SK-N-SH (cell line): ENCODE measurements around the gene LIM2. TPM values are rescaled to one million over a fixed set of nuclear protein-coding genes. Genes with fewer than 3 reads are reported as not detected.

Experiments
- CTCF ChIA-PET: fragments of 300-600, 350-600 bp; formaldehyde crosslinking; extraction: SDS; loops from one replicate; lab custom pipeline; 2021; lab: Yijun Ruan, JAX
- POLR2A ChIA-PET: fragments of 350-600 bp; sonication (Branson Sonifier 250); formaldehyde crosslinking; extraction: SDS; loops from one replicate; lab custom pipeline; 2020; ENCODE audit warnings: antibody characterized with exemption, inconsistent platforms; lab: Yijun Ruan, JAX
- DNase-seq: peaks from one replicate; pipeline ENCODE4 v3.0.0; 2012
- H2AFZ ChIP-seq: fragments of 200-600 bp; sonication (generic); 2 replicates; pipeline ENCODE4 v1.8.1; 2016; ENCODE audit warnings: antibody characterized with exemption, mild to moderate bottlenecking, low read depth
- H3F3A ChIP-seq: fragments of 200-600 bp; sonication (generic); replicated peaks from 2 replicates; pipeline ENCODE3; 2016; ENCODE audit warnings: antibody characterized with exemption, mild to moderate bottlenecking; ENCODE audit not compliant: insufficient read depth
- H3K27ac ChIP-seq, 2 experiments: fragments of 200-500 bp in 1 of 2; fragments of 200-600 bp in 1 of 2; sonication (Bioruptor generic) in 1 of 2; sonication (generic), shearing (Covaris generic) in 1 of 2; 2 replicates each; pipeline versions ENCODE4 v1.5.1 to v1.6.1; 2014 to 2016; ENCODE audit warnings: low read depth in 2 of 2, inconsistent platforms in 1 of 2, low read length in 1 of 2, mild to moderate bottlenecking in 1 of 2, mixed read lengths in 1 of 2
- H3K27me3 ChIP-seq: fragments of 200-600 bp; sonication (generic), shearing (Covaris generic); 2 replicates; pipeline ENCODE4 v1.6.1; 2016; ENCODE audit warnings: mixed run types; ENCODE audit not compliant: insufficient read depth
- H3K36me3 ChIP-seq, 2 experiments: fragments of 200-500 bp in 1 of 2; fragments of 200-600 bp in 1 of 2; sonication (Bioruptor generic) in 1 of 2; sonication (generic) in 1 of 2; replicated peaks in 1 of 2; 2 replicates each; pipeline versions ENCODE3 to v1.5.1; 2014 to 2016; ENCODE audit warnings: low read length in 1 of 2, mild to moderate bottlenecking in 1 of 2; ENCODE audit not compliant: insufficient read depth in 2 of 2, control insufficient read depth in 1 of 2
- H3K4me1 ChIP-seq, 2 experiments: fragments of 200-500 bp in 1 of 2; fragments of 200-600 bp in 1 of 2; sonication (Bioruptor generic) in 1 of 2; sonication (generic), shearing (Covaris generic) in 1 of 2; 2 replicates each; pipeline versions ENCODE4 v1.5.1 to v1.6.1; 2014 to 2016; ENCODE audit warnings: low read depth in 1 of 2, low read length in 1 of 2, mixed run types in 1 of 2; ENCODE audit not compliant: insufficient read depth in 2 of 2, control insufficient read depth in 1 of 2
- H3K4me2 ChIP-seq: fragments of 200-600 bp; sonication (generic), shearing (Covaris generic); 2 replicates; pipeline ENCODE4 v1.6.1; 2017; ENCODE audit warnings: mixed run types
- H3K4me3 ChIP-seq, 2 experiments: fragments of 200-500 bp in 1 of 2; fragments of 200-600 bp in 1 of 2; sonication (Bioruptor generic) in 1 of 2; sonication (generic), shearing (Covaris generic) in 1 of 2; 2 replicates each; pipeline versions ENCODE4 v1.5.1 to v1.8.1; 2014 to 2016; ENCODE audit warnings: low read depth in 2 of 2, inconsistent platforms in 1 of 2, low read length in 1 of 2, mild to moderate bottlenecking in 1 of 2, mixed read lengths in 1 of 2, moderate library complexity in 1 of 2
- H3K79me2 ChIP-seq: fragments of 200-600 bp; sonication (generic); 2 replicates; pipeline ENCODE4 v1.8.1; 2017; ENCODE audit warnings: mild to moderate bottlenecking; ENCODE audit not compliant: insufficient read depth
- H3K9ac ChIP-seq: fragments of 200-600 bp; sonication (generic); 2 replicates; pipeline ENCODE4 v1.6.1; 2017; ENCODE audit warnings: mixed run types
- H3K9me2 ChIP-seq: fragments of 200-600 bp; sonication (generic); 2 replicates; pipeline ENCODE4 v1.6.1; 2017; ENCODE audit warnings: mixed run types
- H3K9me3 ChIP-seq: fragments of 200-600 bp; sonication (generic); 2 replicates; pipeline ENCODE4 v1.6.1; 2017; ENCODE audit warnings: mixed run types, mild to moderate bottlenecking, moderate library complexity
- H4K20me1 ChIP-seq: fragments of 200-600 bp; sonication (generic); 2 replicates; pipeline ENCODE4 v1.6.1; 2017; ENCODE audit warnings: mild to moderate bottlenecking, mixed run types; ENCODE audit not compliant: insufficient read depth
- EP300 ChIP-seq, 2 experiments: IDR thresholded peaks; 2 replicates each; pipeline versions ENCODE4 v1.4.0 to v1.6.1; 2012; ENCODE audit warnings: borderline replicate concordance in 1 of 2, low read depth in 1 of 2, low read length in 1 of 2
- FOSL2 ChIP-seq: IDR thresholded peaks from 2 replicates; pipeline ENCODE4 v1.4.0; 2012; ENCODE audit warnings: low read depth, mild to moderate bottlenecking, moderate library complexity, borderline replicate concordance
- FOXJ3 ChIP-seq: sonication (generic); formaldehyde crosslinking; IDR thresholded peaks from 2 replicates; pipeline ENCODE4 v1.5.1; 2020; ENCODE audit warnings: mild to moderate bottlenecking, missing genetic modification reagents
- GABPA ChIP-seq: IDR thresholded peaks from 2 replicates; pipeline ENCODE4 v1.4.0; 2012; ENCODE audit warnings: low read depth, mild to moderate bottlenecking
- MXI1 ChIP-seq: IDR thresholded peaks from 2 replicates; pipeline ENCODE4 v1.6.1; 2012; ENCODE audit warnings: mild to moderate bottlenecking, low read depth, low read length, improper control_type of control experiment
- RCOR1 ChIP-seq: fragments of 150-350 bp; IDR thresholded peaks from 2 replicates; pipeline ENCODE4 v1.6.1; 2017; ENCODE audit warnings: antibody characterized with exemption, low read length
- RFX5 ChIP-seq: IDR thresholded peaks from 2 replicates; pipeline ENCODE4 v1.6.1; 2012; ENCODE audit warnings: mild to moderate bottlenecking, improper control_type of control experiment, low read length
- RXRA ChIP-seq: IDR thresholded peaks from 2 replicates; pipeline ENCODE4 v1.4.0; 2012; ENCODE audit warnings: low read depth, mild to moderate bottlenecking, borderline replicate concordance
- SIN3A ChIP-seq: IDR thresholded peaks from 2 replicates; pipeline ENCODE4 v1.6.1; 2012; ENCODE audit warnings: low read depth, mild to moderate bottlenecking, low read length, moderate library complexity, borderline replicate concordance
- YY1 ChIP-seq: IDR thresholded peaks from 2 replicates; pipeline ENCODE4 v1.4.0; 2012; ENCODE audit warnings: low read depth, mild to moderate bottlenecking
- WGBS: methylation state at CpG from one replicate; pipeline ENCODE4 v1.1.6; 2017; ENCODE audit warnings: low lambda C conversion rate; 5-methylcytosine and 5-hydroxymethylcytosine counted together
- polyA plus RNA-seq, 3 experiments: library from polyadenylated mRNA; depleted of rRNA; stranded (reverse); fragments of >200 nt; gene quantifications; 2 replicates each; pipeline ENCODE4 v1.2.3, GENCODE V29; 2012
- TF ChIP-seq, protein P1 (sequence below): IDR thresholded peaks from 2 replicates; pipeline ENCODE4 v1.4.0; 2012; ENCODE audit warnings: low read depth, borderline replicate concordance
- TF ChIP-seq, protein P2 (sequence below): fragments of 150-350 bp; IDR thresholded peaks from 2 replicates; pipeline ENCODE4 v1.6.1; 2017; ENCODE audit warnings: antibody characterized with exemption, low read length, low read depth, borderline replicate concordance
- TF ChIP-seq, protein P3 (sequence below): IDR thresholded peaks from 2 replicates; pipeline ENCODE4; 2012
- TF ChIP-seq, protein P4 (sequence below): IDR thresholded peaks from 2 replicates; pipeline ENCODE4 v1.6.1; 2012; ENCODE audit warnings: mild to moderate bottlenecking, low read depth, low read length, moderate library complexity

The LIM2 gene
- polyA plus RNA-seq, 1 of the 3 experiments (the other 2 are of a cell fraction) = not detected

DNA sequence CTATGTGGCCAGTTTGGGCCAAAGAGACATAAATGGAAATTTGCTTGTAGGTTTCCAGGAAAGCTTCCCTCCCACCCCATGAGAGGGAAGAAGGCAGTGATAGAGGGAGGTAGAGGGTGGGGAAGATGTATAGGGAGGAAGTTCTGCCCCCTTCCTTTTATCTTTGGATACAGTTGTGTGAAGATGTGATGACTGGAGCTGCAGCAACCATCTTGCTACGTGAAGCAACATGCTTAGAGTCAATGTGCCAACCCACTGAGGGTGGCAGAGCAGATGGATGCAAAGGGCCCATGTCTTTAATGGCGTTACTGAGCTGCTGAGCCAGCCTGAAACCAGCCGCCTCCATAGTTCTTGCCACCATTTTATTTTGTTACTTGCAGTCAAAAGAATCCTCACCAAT, 56.6 kb downstream of the LIM2 start:
- POLR2A ChIA-PET = interaction anchor here (0.6 kb wide), 1 partner anchor 36 kb away, joined by 4 read pairs; no protein-coding TSS in a partner anchor
- Histone ChIP-seq H3K27ac (no peak overlapping the region), H4K20me1 (no peaks in the 10 kb centered on the region), H3K4me2 (no peak overlapping the region), H3K9me3 (no peaks in the 10 kb centered on the region), H3K36me3 (no peaks in the 10 kb centered on the region), H3K27me3 (no peaks in the 10 kb centered on the region), H3K9me2 (no peaks in the 10 kb centered on the region), H3K9ac (no peak overlapping the region), H3K79me2 (no peaks in the 10 kb centered on the region), H3K4me1 (no peaks in the 10 kb centered on the region), H3F3A (no peaks in the 10 kb centered on the region), H3K4me3 (no peak overlapping the region), H2AFZ (no peak overlapping the region)
- CTCF ChIA-PET = no interaction called here
- no peak for DNase-seq
- TF ChIP-seq FOXJ3 (CRISPR knock-in tag) = no peak
- TF ChIP-seq, protein P1, sequence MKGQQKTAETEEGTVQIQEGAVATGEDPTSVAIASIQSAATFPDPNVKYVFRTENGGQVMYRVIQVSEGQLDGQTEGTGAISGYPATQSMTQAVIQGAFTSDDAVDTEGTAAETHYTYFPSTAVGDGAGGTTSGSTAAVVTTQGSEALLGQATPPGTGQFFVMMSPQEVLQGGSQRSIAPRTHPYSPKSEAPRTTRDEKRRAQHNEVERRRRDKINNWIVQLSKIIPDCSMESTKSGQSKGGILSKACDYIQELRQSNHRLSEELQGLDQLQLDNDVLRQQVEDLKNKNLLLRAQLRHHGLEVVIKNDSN = no peak
- TF ChIP-seq SIN3A = no peak
- TF ChIP-seq MXI1 = no peak
- TF ChIP-seq RCOR1 = no peak
- TF ChIP-seq, protein P2, sequence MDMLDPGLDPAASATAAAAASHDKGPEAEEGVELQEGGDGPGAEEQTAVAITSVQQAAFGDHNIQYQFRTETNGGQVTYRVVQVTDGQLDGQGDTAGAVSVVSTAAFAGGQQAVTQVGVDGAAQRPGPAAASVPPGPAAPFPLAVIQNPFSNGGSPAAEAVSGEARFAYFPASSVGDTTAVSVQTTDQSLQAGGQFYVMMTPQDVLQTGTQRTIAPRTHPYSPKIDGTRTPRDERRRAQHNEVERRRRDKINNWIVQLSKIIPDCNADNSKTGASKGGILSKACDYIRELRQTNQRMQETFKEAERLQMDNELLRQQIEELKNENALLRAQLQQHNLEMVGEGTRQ = no peak
- no peak for TF ChIP-seq FOSL2
- TF ChIP-seq EP300 (IDR thresholded peaks at IDR 0.05; ENCODE audit: borderline replicate concordance in 1 of 2, low read depth in 1 of 2, low read length in 1 of 2) = no peak
- no peak for TF ChIP-seq YY1
- TF ChIP-seq RFX5 = no peak
- TF ChIP-seq RXRA = no peak
- no peak for TF ChIP-seq GABPA
- TF ChIP-seq, protein P3, sequence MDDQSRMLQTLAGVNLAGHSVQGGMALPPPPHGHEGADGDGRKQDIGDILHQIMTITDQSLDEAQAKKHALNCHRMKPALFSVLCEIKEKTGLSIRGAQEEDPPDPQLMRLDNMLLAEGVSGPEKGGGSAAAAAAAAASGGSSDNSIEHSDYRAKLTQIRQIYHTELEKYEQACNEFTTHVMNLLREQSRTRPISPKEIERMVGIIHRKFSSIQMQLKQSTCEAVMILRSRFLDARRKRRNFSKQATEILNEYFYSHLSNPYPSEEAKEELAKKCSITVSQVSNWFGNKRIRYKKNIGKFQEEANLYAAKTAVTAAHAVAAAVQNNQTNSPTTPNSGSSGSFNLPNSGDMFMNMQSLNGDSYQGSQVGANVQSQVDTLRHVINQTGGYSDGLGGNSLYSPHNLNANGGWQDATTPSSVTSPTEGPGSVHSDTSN = no peak
- TF ChIP-seq, protein P4, sequence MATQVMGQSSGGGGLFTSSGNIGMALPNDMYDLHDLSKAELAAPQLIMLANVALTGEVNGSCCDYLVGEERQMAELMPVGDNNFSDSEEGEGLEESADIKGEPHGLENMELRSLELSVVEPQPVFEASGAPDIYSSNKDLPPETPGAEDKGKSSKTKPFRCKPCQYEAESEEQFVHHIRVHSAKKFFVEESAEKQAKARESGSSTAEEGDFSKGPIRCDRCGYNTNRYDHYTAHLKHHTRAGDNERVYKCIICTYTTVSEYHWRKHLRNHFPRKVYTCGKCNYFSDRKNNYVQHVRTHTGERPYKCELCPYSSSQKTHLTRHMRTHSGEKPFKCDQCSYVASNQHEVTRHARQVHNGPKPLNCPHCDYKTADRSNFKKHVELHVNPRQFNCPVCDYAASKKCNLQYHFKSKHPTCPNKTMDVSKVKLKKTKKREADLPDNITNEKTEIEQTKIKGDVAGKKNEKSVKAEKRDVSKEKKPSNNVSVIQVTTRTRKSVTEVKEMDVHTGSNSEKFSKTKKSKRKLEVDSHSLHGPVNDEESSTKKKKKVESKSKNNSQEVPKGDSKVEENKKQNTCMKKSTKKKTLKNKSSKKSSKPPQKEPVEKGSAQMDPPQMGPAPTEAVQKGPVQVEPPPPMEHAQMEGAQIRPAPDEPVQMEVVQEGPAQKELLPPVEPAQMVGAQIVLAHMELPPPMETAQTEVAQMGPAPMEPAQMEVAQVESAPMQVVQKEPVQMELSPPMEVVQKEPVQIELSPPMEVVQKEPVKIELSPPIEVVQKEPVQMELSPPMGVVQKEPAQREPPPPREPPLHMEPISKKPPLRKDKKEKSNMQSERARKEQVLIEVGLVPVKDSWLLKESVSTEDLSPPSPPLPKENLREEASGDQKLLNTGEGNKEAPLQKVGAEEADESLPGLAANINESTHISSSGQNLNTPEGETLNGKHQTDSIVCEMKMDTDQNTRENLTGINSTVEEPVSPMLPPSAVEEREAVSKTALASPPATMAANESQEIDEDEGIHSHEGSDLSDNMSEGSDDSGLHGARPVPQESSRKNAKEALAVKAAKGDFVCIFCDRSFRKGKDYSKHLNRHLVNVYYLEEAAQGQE = no peak
- 45% methylated on average over 3 of the region's 3 CpGs for WGBS
